MCF 10A (cell line): ENCODE measurements around the gene KCNN1. TPM values are rescaled to one million over a fixed set of nuclear protein-coding genes. Genes with fewer than 3 reads are reported as not detected.

Experiments
- BruUV-seq: library from RNA; stranded (reverse); fragments of 400-500 nt; replicated peaks from 2 replicates; lab custom pipeline; 2021; lab: Mats Ljungman, UMichigan
- CTCF ChIA-PET: fragments of 300-600 bp; sonication (Branson Sonifier 250); formaldehyde crosslinking; extraction: SDS; loops from one replicate; lab custom pipeline; 2021; ENCODE audit warnings: antibody characterized with exemption, inconsistent platforms; lab: Yijun Ruan, JAX
- POLR2A ChIA-PET: fragments of 300-600, 350-650 bp; sonication (Branson Sonifier 250); formaldehyde crosslinking; extraction: SDS; loops from one replicate; lab custom pipeline; 2020; ENCODE audit warnings: antibody characterized with exemption, inconsistent platforms; lab: Yijun Ruan, JAX
- DNase-seq: peaks from one replicate; pipeline ENCODE4 v3.0.0-alpha.2; 2018; ENCODE audit not compliant: unreplicated experiment
- H3K27ac Mint-ChIP-seq: one replicate; pipeline ENCODE4 v1.8.0; 2022; ENCODE audit warnings: mild to moderate bottlenecking, low read depth, mixed read lengths; ENCODE audit not compliant: unreplicated experiment
- H3K27me3 Mint-ChIP-seq: one replicate; pipeline ENCODE4 v1.8.0; 2022; ENCODE audit warnings: mixed read lengths; ENCODE audit not compliant: insufficient read depth, unreplicated experiment
- H3K36me3 Mint-ChIP-seq: one replicate; pipeline ENCODE4 v1.8.0; 2022; ENCODE audit warnings: mild to moderate bottlenecking, moderate library complexity, mixed read lengths; ENCODE audit not compliant: insufficient read depth, unreplicated experiment
- H3K4me1 Mint-ChIP-seq: one replicate; pipeline ENCODE4 v1.8.0; 2022; ENCODE audit warnings: mixed read lengths; ENCODE audit not compliant: insufficient read depth, unreplicated experiment
- H3K4me3 Mint-ChIP-seq: one replicate; pipeline ENCODE4 v1.8.0; 2022; ENCODE audit warnings: mild to moderate bottlenecking, moderate library complexity, mixed read lengths; ENCODE audit not compliant: unreplicated experiment
- H3K9me3 Mint-ChIP-seq: one replicate; pipeline ENCODE4 v1.8.0; 2022; ENCODE audit warnings: mixed read lengths; ENCODE audit not compliant: unreplicated experiment
- CTCF ChIP-seq: fragments of 200-600 bp; IDR thresholded peaks from one replicate; pipeline ENCODE4 v1.8.0; 2022; ENCODE audit warnings: antibody characterized with exemption, mild to moderate bottlenecking; ENCODE audit not compliant: unreplicated experiment
- intact Hi-C: fragments of 100-400 bp; cut with micrococcal nuclease; formaldehyde crosslinking; loops from 2 replicates; pipeline ENCODE4 v1.14.1; 2022
- total RNA-seq: library from RNA; stranded (reverse); gene quantifications from 2 replicates; pipeline ENCODE4 v1.2.3, GENCODE V29; 2022

The KCNN1 gene
- total RNA-seq, 1 experiment from 2014 or later: not detected

- Mint-ChIP-seq H3K36me3 (peaks cover 60% of the 10 kb centered on the region), H3K27ac (peak overlapping the region; percentile 73), H3K9me3 (no peaks in the 10 kb centered on the region), H3K4me1 (peaks cover 21% of the 10 kb centered on the region), H3K27me3 (no peaks in the 10 kb centered on the region), H3K4me3 (no peak overlapping the region)
- no peak for DNase-seq
- intact Hi-C loops: no loop called here
- ChIA-PET POLR2A (interaction anchor here (1.2 kb wide), 1 partner anchor 16 kb away, joined by 4 read pairs; no protein-coding TSS in a partner anchor), CTCF (interaction anchor here (0.5 to 1.3 kb wide), 7 partner anchors 10 to 97 kb away, joined by 3 to 5 read pairs (median 3); no protein-coding TSS in a partner anchor)
- TSS peak; percentile 44 for BruUV-seq
- no peak for TF ChIP-seq CTCF
Observed at GRCh38 chr19:18013210-18014111, 46.6 kb downstream of the KCNN1 start.

- no peak for TF ChIP-seq CTCF
- no peak for DNase-seq
- Mint-ChIP-seq H3K27ac (no peak overlapping the region), H3K9me3 (no peaks in the 10 kb centered on the region), H3K36me3 (peaks cover 52% of the 10 kb centered on the region), H3K4me1 (peaks cover 21% of the 10 kb centered on the region), H3K4me3 (no peak overlapping the region), H3K27me3 (no peaks in the 10 kb centered on the region)
- ChIA-PET POLR2A (interaction anchor here (1.2 kb wide), 1 partner anchor 15 kb away, joined by 4 read pairs; no protein-coding TSS in a partner anchor), CTCF (interaction anchor here (0.7 to 1.3 kb wide), 5 partner anchors 11 to 110 kb away, joined by 3 to 5 read pairs (median 4); no protein-coding TSS in a partner anchor)
- BruUV-seq: no TSS peak
- intact Hi-C loops: no loop called here
Observed at GRCh38 chr19:18014197-18014596, 47.3 kb downstream of the KCNN1 start.

GRCh38 chr19:18016209-18016910, 49.5 kb downstream of the KCNN1 start:
- intact Hi-C loops: no loop called here
- no peaks in the 10 kb centered on the region for H3K9me3 Mint-ChIP-seq
- POLR2A ChIA-PET: interaction anchor here (0.6 kb wide), 1 partner anchor 84 kb away, joined by 3 read pairs; the partner anchor contains the start of gene CCDC124
- no peaks in the 10 kb centered on the region for H3K27me3 Mint-ChIP-seq
- TF ChIP-seq CTCF: no peak
- H3K4me1 Mint-ChIP-seq: peaks cover 39% of the 10 kb centered on the region
- peaks cover 33% of the 10 kb centered on the region for H3K36me3 Mint-ChIP-seq
- CTCF ChIA-PET: interaction anchor here (0.7 kb wide), 1 partner anchor 72 kb away, joined by 3 read pairs; no protein-coding TSS in a partner anchor
- H3K4me3 Mint-ChIP-seq: no peak overlapping the region
- DNase-seq: no peak
- peak overlapping the region; percentile 74 for H3K27ac Mint-ChIP-seq
- no TSS peak for BruUV-seq
